K562 (cell line): Measurements from ENCODE around the gene TCEANC2. TPM values are rescaled to one million over a fixed set of nuclear protein-coding genes. Genes with fewer than 3 reads are reported as not detected.

ENCODE experiments used
- ADNP ChIP-seq: fragments of 200-800 bp; sonication (Bioruptor generic); IDR thresholded peaks from 2 replicates; pipeline ENCODE4 v1.6.1; 2016; ENCODE audit warnings: missing genetic modification characterization, missing compliant biosample characterization
- BCOR ChIP-seq: fragments of 450-650 bp; IDR thresholded peaks from 2 replicates; pipeline ENCODE4 v1.6.1; 2016
- CBX1 ChIP-seq: sonication (generic); IDR thresholded peaks from 2 replicates; pipeline ENCODE4 v1.6.1; 2016; ENCODE audit warnings: antibody characterized with exemption, low read depth, mild to moderate bottlenecking
- E2F3 ChIP-seq: fragments of 250-450 bp; sonication (Bioruptor Pico); IDR thresholded peaks from 2 replicates; pipeline ENCODE4 v1.4.0; 2020; ENCODE audit warnings: mild to moderate bottlenecking
- ESRRA ChIP-seq: fragments of 450-650 bp; IDR thresholded peaks from 2 replicates; pipeline ENCODE4 v1.6.1; 2014; ENCODE audit warnings: low read depth, mild to moderate bottlenecking, moderate library complexity, borderline replicate concordance
- FOS ChIP-seq: IDR thresholded peaks from 3 replicates; pipeline ENCODE4 v1.6.1; 2011; ENCODE audit not compliant: insufficient read length; ENCODE audit errors: extremely low read depth
- GATAD2A ChIP-seq: fragments of 450-650 bp; IDR thresholded peaks from 2 replicates; pipeline ENCODE4 v1.6.1; 2017
- HCFC1 ChIP-seq: IDR thresholded peaks from 2 replicates; pipeline ENCODE4 v1.6.1; 2012; ENCODE audit warnings: low read depth, low read length, improper control_type of control experiment
- PHF21A ChIP-seq: fragments of 450-650 bp; IDR thresholded peaks from 2 replicates; pipeline ENCODE4 v1.6.1; 2017; ENCODE audit warnings: low read depth, borderline replicate concordance
- SMAD2 ChIP-seq: fragments of 150-350 bp; IDR thresholded peaks from 2 replicates; pipeline ENCODE4 v1.6.1; 2014; ENCODE audit warnings: low read depth, mild to moderate bottlenecking, low read length
- SMARCA5 ChIP-seq: fragments of 450-650 bp; IDR thresholded peaks from 2 replicates; pipeline ENCODE4 v1.6.1; 2016
- SRSF9 ChIP-seq: fragments of 200-400 bp; formaldehyde crosslinking; IDR thresholded peaks from 2 replicates; pipeline ENCODE4 v1.6.1; 2017; ENCODE audit warnings: low read depth, low read length, borderline replicate concordance
- polyA plus RNA-seq, 8 experiments: library from polyadenylated mRNA; depleted of rRNA in 4 of 8; stranded (reverse) in 5 of 8; unstranded in 3 of 8; fragments of >200 nt; fragmentation: Nextera tagmentation in 2 of 8; fragmentation: Illumina TruSeq in 1 of 8; extraction: Ambion mirVana in 2 of 8; extraction: Trizol in 1 of 8; gene quantifications; 2 replicates each; pipeline versions ENCODE4 v1.2.1 to v1.2.3, GENCODE V29; 2011 to 2014; ENCODE audit warnings: inconsistent platforms in 1 of 8, missing spikeins in 1 of 8
- total RNA-seq, 7 experiments: library from RNA; depleted of rRNA in 6 of 7; stranded (reverse); fragments of >200 nt in 6 of 7; fragmentation: Illumina TruSeq in 2 of 7; extraction: Trizol in 2 of 7; gene quantifications; 2 replicates each; pipeline versions ENCODE4 v1.2.1 to v1.2.3, GENCODE V29; 2011 to 2021; ENCODE audit warnings: low replicate concordance in 1 of 7
- TF ChIP-seq, protein P1 (sequence below), 2 experiments: fragments of 450-650 bp in 1 of 2; sonication (generic) in 1 of 2; formaldehyde crosslinking in 1 of 2; IDR thresholded peaks; 2 replicates each; pipeline versions ENCODE4 v1.7.1 to v1.9.0; 2016 to 2022; ENCODE audit warnings: inconsistent platforms in 1 of 2, mild to moderate bottlenecking in 1 of 2, missing genetic modification reagents in 1 of 2
- TF ChIP-seq, protein P2 (sequence below): sonication (generic); formaldehyde crosslinking; IDR thresholded peaks from 2 replicates; pipeline ENCODE4 v1.8.0; 2022; ENCODE audit warnings: missing genetic modification reagents, mild to moderate bottlenecking, borderline replicate concordance

Gene TCEANC2
- total and polyA plus RNA-seq, 9 of the 15 experiments (the other 6 are each of a cell fraction or from before 2014, with no cell fraction given) = 3.3 to 10.2 (median 7.0) TPM

DNA sequence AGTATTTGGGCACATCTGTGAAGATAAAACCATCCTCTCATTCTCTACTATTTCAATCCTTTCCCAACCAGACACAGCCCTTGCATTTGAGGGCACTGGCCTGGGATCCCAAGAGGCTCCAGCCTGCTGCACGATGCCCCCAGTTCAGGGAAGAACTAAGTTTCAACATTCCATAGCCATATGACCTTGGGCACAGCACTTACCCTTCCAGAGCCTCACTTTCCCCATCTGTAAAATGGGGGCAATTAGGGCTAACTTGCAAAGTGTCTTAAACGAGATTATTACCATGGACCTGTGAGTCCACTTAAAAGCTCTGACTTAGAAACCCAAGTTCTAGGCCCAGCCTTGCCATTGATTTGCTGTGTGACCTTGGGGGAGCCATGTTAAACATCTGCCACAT lies 76.5 kb downstream of the TCEANC2 start (continued):
- TF ChIP-seq SRSF9 (no peak), FOS (no peak), ADNP (peak; percentile 72; the same call in 1 of the 2 replicates), BCOR (peak; percentile 94), SMARCA5 (peak; percentile 73; the same call in 1 of the 2 replicates), E2F3 (no peak), HCFC1 (no peak), SMAD2 (no peak), PHF21A (no peak), GATAD2A (no peak), CBX1 (peak; percentile 70; the same call in 1 of the 2 replicates), ESRRA (peak; percentile 92)
- TF ChIP-seq, protein P1, sequence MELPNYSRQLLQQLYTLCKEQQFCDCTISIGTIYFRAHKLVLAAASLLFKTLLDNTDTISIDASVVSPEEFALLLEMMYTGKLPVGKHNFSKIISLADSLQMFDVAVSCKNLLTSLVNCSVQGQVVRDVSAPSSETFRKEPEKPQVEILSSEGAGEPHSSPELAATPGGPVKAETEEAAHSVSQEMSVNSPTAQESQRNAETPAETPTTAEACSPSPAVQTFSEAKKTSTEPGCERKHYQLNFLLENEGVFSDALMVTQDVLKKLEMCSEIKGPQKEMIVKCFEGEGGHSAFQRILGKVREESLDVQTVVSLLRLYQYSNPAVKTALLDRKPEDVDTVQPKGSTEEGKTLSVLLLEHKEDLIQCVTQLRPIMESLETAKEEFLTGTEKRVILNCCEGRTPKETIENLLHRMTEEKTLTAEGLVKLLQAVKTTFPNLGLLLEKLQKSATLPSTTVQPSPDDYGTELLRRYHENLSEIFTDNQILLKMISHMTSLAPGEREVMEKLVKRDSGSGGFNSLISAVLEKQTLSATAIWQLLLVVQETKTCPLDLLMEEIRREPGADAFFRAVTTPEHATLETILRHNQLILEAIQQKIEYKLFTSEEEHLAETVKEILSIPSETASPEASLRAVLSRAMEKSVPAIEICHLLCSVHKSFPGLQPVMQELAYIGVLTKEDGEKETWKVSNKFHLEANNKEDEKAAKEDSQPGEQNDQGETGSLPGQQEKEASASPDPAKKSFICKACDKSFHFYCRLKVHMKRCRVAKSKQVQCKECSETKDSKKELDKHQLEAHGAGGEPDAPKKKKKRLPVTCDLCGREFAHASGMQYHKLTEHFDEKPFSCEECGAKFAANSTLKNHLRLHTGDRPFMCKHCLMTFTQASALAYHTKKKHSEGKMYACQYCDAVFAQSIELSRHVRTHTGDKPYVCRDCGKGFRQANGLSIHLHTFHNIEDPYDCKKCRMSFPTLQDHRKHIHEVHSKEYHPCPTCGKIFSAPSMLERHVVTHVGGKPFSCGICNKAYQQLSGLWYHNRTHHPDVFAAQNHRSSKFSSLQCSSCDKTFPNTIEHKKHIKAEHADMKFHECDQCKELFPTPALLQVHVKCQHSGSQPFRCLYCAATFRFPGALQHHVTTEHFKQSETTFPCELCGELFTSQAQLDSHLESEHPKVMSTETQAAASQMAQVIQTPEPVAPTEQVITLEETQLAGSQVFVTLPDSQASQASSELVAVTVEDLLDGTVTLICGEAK (IDR thresholded peaks at IDR 0.05) = no peak
- TF ChIP-seq, protein P1 (CRISPR knock-in tag; IDR thresholded peaks at IDR 0.05) = no peak
- TF ChIP-seq, protein P2, sequence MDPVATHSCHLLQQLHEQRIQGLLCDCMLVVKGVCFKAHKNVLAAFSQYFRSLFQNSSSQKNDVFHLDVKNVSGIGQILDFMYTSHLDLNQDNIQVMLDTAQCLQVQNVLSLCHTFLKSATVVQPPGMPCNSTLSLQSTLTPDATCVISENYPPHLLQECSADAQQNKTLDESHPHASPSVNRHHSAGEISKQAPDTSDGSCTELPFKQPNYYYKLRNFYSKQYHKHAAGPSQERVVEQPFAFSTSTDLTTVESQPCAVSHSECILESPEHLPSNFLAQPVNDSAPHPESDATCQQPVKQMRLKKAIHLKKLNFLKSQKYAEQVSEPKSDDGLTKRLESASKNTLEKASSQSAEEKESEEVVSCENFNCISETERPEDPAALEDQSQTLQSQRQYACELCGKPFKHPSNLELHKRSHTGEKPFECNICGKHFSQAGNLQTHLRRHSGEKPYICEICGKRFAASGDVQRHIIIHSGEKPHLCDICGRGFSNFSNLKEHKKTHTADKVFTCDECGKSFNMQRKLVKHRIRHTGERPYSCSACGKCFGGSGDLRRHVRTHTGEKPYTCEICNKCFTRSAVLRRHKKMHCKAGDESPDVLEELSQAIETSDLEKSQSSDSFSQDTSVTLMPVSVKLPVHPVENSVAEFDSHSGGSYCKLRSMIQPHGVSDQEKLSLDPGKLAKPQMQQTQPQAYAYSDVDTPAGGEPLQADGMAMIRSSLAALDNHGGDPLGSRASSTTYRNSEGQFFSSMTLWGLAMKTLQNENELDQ (CRISPR knock-in tag) = no peak
